Lower leg skin (tissue), 3 donors: ENCODE results near the gene CREB3L1.

Experiments used
- CTCF ChIP-seq, 3 donors: fragments of 450-650 bp; IDR thresholded peaks; one replicate each; pipeline ENCODE4 v1.5.1; 2016; ENCODE audit warnings: antibody characterized with exemption in 3 of 3, mild to moderate bottlenecking in 3 of 3, moderate library complexity in 2 of 3
- POLR2A ChIP-seq, 2 donors: fragments of 450-650 bp; IDR thresholded peaks; one replicate each; pipeline ENCODE4 v1.6.1; 2016 to 2017; ENCODE audit warnings: antibody characterized with exemption in 2 of 2, mild to moderate bottlenecking in 1 of 2, moderate library complexity in 1 of 2

DNA sequence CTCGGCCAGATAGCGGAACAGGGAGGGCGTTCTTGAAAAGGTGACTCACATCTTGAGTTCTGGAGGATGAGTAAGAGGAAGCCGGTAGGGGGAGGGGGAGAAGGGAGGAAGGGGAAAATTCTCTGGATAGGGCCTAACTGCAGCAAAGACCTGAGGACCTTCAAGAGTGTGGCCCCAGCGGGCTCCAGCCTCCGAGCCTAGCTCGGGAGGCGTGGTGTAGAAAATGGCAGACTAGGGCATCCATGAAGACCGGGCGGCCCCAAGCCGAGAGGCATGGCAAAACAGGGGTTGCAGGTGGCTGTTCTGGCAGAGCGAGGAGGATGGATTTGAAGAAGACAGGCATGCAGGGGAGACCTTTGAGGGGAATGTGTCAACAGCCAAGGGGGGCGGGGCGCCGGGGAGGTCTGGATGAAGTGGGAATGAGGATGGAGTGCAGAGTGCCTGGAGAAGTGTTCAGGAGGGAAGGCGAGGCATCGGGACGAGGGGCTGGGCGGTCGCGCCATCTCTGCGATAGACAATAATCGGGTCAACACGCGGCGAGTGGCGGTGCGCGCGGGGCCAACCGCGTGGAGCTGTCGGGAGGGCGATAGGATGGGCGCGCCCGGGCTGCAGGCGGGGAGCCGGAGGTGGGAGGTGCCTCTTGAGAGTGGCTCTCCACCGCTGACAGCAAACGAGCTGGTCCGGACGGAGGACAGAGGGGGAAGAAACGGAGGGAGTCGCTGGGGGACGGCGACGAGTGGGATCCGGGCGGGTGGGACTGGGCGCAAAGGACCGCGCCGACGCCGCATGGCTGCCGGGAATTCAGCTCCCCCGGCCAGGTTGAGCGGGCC is 40.0 kb upstream of the CREB3L1 start:
- TF ChIP-seq CTCF (IDR thresholded peaks at IDR 0.05) (no peak), POLR2A (IDR thresholded peaks at IDR 0.05) (no peak)
